Peyer's patch (tissue), 4 donors: Measurements from ENCODE around the gene KRTAP23-1. TPM values are rescaled to one million over a fixed set of nuclear protein-coding genes. Genes with fewer than 3 reads are reported as not detected.

Experiments used
- DNase-seq, 3 donors: peaks; one replicate each; pipeline ENCODE4 v3.0.0-alpha.2; 2017 to 2019
- H3K27ac ChIP-seq, 4 donors: fragments of 200-600 bp; sonication (generic); one replicate each; pipeline ENCODE4 v1.5.1; 2016 to 2019
- H3K27me3 ChIP-seq, 2 donors: fragments of 200-600 bp; sonication (generic); one replicate each; pipeline ENCODE4 v1.5.1; 2019
- H3K36me3 ChIP-seq, 3 donors: fragments of 200-600 bp; sonication (generic); one replicate each; pipeline ENCODE4 v1.5.1; 2016 to 2019
- H3K4me1 ChIP-seq, 4 donors: fragments of 200-600 bp; sonication (generic); one replicate each; pipeline ENCODE4 v1.5.1; 2016 to 2019
- H3K4me3 ChIP-seq, 4 donors: fragments of 200-600 bp; sonication (generic); 1 replicate in 3 of 4; 2 replicates in 1 of 4; pipeline ENCODE4 v1.5.1; 2016 to 2019; ENCODE audit warnings: mild to moderate bottlenecking in 1 of 4
- H3K9me3 ChIP-seq, 4 donors: fragments of 200-600 bp; sonication (generic); one replicate each; pipeline ENCODE4 v1.5.1; 2016 to 2019; ENCODE audit warnings: mild to moderate bottlenecking in 1 of 4
- POLR2A ChIP-seq, 2 donors: fragments of 450-650 bp; IDR thresholded peaks; one replicate each; pipeline ENCODE4 v1.5.1; 2017; ENCODE audit warnings: antibody characterized with exemption in 2 of 2, mild to moderate bottlenecking in 2 of 2, moderate library complexity in 2 of 2
- small RNA-seq, 2 donors: library from RNA; depleted of rRNA; stranded (forward); fragments of <200 nt; gene quantifications; one replicate each; pipeline ENCODE3, GENCODE V24; 2016
- total RNA-seq, 4 donors: library from RNA; depleted of rRNA; stranded (reverse); fragments of >200 nt; gene quantifications; one replicate each; pipeline ENCODE4 v1.1.0, GENCODE V29; 2016
- TF ChIP-seq, protein P1 (sequence below), 6 experiments: fragments of 450-650 bp in 4 of 6; fragments of 200-600 bp in 2 of 6; sonication (generic) in 1 of 6; IDR thresholded peaks; one replicate each; pipeline ENCODE4 v1.5.1; 2017 to 2019; ENCODE audit warnings: antibody characterized with exemption in 6 of 6, mild to moderate bottlenecking in 3 of 6, moderate library complexity in 1 of 6

KRTAP23-1 gene
- total RNA-seq, 4 donors from 2014 or later: not detected

DNA sequence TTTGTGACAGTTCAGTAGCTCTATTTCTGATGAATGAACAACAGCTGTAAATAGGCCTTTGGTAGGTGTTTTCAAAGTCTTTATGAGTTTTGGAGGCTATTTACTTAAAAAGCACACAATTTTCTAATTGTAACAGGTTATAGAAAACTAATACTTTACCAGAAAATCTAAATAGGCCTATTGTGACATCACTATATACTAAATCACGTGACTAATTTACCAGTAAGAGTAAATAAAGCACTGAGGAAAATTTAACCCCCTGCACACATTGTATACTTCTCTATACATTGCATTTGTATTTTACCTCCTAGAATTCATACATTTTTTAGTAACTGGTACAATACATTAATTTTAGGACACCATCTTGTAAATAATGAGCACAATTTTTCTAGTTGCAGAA lies 43.3 kb downstream of the KRTAP23-1 start:
- TF ChIP-seq POLR2A (IDR thresholded peaks at IDR 0.05): no peak
- TF ChIP-seq, protein P1, sequence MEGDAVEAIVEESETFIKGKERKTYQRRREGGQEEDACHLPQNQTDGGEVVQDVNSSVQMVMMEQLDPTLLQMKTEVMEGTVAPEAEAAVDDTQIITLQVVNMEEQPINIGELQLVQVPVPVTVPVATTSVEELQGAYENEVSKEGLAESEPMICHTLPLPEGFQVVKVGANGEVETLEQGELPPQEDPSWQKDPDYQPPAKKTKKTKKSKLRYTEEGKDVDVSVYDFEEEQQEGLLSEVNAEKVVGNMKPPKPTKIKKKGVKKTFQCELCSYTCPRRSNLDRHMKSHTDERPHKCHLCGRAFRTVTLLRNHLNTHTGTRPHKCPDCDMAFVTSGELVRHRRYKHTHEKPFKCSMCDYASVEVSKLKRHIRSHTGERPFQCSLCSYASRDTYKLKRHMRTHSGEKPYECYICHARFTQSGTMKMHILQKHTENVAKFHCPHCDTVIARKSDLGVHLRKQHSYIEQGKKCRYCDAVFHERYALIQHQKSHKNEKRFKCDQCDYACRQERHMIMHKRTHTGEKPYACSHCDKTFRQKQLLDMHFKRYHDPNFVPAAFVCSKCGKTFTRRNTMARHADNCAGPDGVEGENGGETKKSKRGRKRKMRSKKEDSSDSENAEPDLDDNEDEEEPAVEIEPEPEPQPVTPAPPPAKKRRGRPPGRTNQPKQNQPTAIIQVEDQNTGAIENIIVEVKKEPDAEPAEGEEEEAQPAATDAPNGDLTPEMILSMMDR (IDR thresholded peaks at IDR 0.05): no peak
- H3K4me3 ChIP-seq: no peak overlapping the region
- no peak overlapping the region for H3K27ac ChIP-seq
- H3K9me3 ChIP-seq: no peaks in the 10 kb centered on the region
- no peaks in the 10 kb centered on the region for H3K36me3 ChIP-seq
- no peaks in the 10 kb centered on the region for H3K27me3 ChIP-seq
- no peaks in the 10 kb centered on the region for H3K4me1 ChIP-seq
- no peak for DNase-seq

Small RNA genes within 50 kb of the gene (small RNA-seq; reads per million reads assigned to genes)
- gene KRTAP23-1: 0 reads per million in 2 donors
- 0 reads per million in 2 donors for gene MIR4327

Other genes starting within 250 kb of the KRTAP23-1 start
- not detected for gene CLDN17, start 181.8 kb downstream of the KRTAP23-1 start, total RNA-seq
- gene CLDN8, start 132.5 kb downstream of the KRTAP23-1 start, total RNA-seq: 1 to 10 TPM in 3 of 4 donors, not detected in 1; 1.5 to 2.8 (median 1.6) TPM
- not detected for gene KRTAP24-1, start 65.7 kb downstream of the KRTAP23-1 start, total RNA-seq
- gene KRTAP25-1, start 59.1 kb downstream of the KRTAP23-1 start, total RNA-seq: not detected
- gene KRTAP26-1, start 28.3 kb downstream of the KRTAP23-1 start, total RNA-seq: not detected
- gene KRTAP27-1, start 10.9 kb downstream of the KRTAP23-1 start, total RNA-seq: not detected
- not detected for gene KRTAP13-2, start 23.7 kb upstream of the KRTAP23-1 start, total RNA-seq
- not detected for gene KRTAP13-1, start 47.4 kb upstream of the KRTAP23-1 start, total RNA-seq
- not detected for gene KRTAP13-3, start 77.3 kb upstream of the KRTAP23-1 start, total RNA-seq
- gene KRTAP13-4, start 81.6 kb upstream of the KRTAP23-1 start, total RNA-seq: not detected
- gene KRTAP15-1, start 91.7 kb upstream of the KRTAP23-1 start, total RNA-seq: not detected
- not detected for gene KRTAP19-1, start 131.8 kb upstream of the KRTAP23-1 start, total RNA-seq
- not detected for gene KRTAP19-2, start 138.8 kb upstream of the KRTAP23-1 start, total RNA-seq
- not detected for gene KRTAP19-3, start 143.4 kb upstream of the KRTAP23-1 start, total RNA-seq
- not detected for gene KRTAP19-4, start 148.6 kb upstream of the KRTAP23-1 start, total RNA-seq
- gene KRTAP19-5, start 153.5 kb upstream of the KRTAP23-1 start, total RNA-seq: not detected
- not detected for gene KRTAP19-6, start 193.3 kb upstream of the KRTAP23-1 start, total RNA-seq
- gene KRTAP19-7, start 212.7 kb upstream of the KRTAP23-1 start, total RNA-seq: not detected
- not detected for gene KRTAP22-2, start 241.8 kb upstream of the KRTAP23-1 start, total RNA-seq
- not detected for gene KRTAP6-3, start 243.8 kb upstream of the KRTAP23-1 start, total RNA-seq